Mesenchymal stem cell (in vitro differentiated cells and primary cell): Measurements from ENCODE around the gene HEG1.

Experiments
- DNase-seq: peaks from one replicate; pipeline ENCODE4 v3.0.0-alpha.2; 2013
- H2AFZ ChIP-seq: one replicate; pipeline ENCODE4 v1.6.1; 2013; ENCODE audit warnings: low read depth, mild to moderate bottlenecking, control low read depth, inconsistent platforms, low read length, moderate library complexity
- H2AK5ac ChIP-seq: 2 replicates; pipeline ENCODE4 v1.6.1; 2013; ENCODE audit warnings: low read length, moderate library complexity, mild to moderate bottlenecking, inconsistent platforms; ENCODE audit not compliant: severe bottlenecking
- H2BK120ac ChIP-seq: one replicate; pipeline ENCODE4 v1.6.1; 2013; ENCODE audit warnings: low read depth, mild to moderate bottlenecking, inconsistent platforms, low read length, moderate library complexity
- H2BK12ac ChIP-seq, 2 experiments: one replicate each; pipeline ENCODE4 v1.6.1; 2013; ENCODE audit warnings: inconsistent platforms in 2 of 2, low read length in 2 of 2, mild to moderate bottlenecking in 2 of 2, moderate library complexity in 2 of 2, control low read depth in 1 of 2
- H2BK15ac ChIP-seq: one replicate; pipeline ENCODE4 v1.6.1; 2013; ENCODE audit warnings: mild to moderate bottlenecking, low read depth, inconsistent platforms; ENCODE audit not compliant: poor library complexity, severe bottlenecking
- H2BK5ac ChIP-seq: 2 replicates; pipeline ENCODE4 v1.6.1; 2013; ENCODE audit warnings: low read depth, mild to moderate bottlenecking, low read length, control low read depth, inconsistent platforms; ENCODE audit not compliant: poor library complexity, severe bottlenecking
- H3K14ac ChIP-seq, 2 experiments: one replicate each; pipeline ENCODE4 v1.6.1; 2013; ENCODE audit warnings: inconsistent platforms in 2 of 2, low read length in 2 of 2, control low read depth in 1 of 2, mild to moderate bottlenecking in 1 of 2, moderate library complexity in 1 of 2
- H3K18ac ChIP-seq, 2 experiments: one replicate each; pipeline ENCODE4 v1.6.1; 2013; ENCODE audit warnings: inconsistent platforms in 2 of 2, low read length in 2 of 2, control low read depth in 1 of 2, low read depth in 1 of 2, mild to moderate bottlenecking in 1 of 2
- H3K23ac ChIP-seq, 2 experiments: one replicate each; pipeline ENCODE4 v1.6.1; 2013; ENCODE audit warnings: inconsistent platforms in 2 of 2, low read length in 2 of 2, mild to moderate bottlenecking in 2 of 2, moderate library complexity in 2 of 2, control low read depth in 1 of 2
- H3K27ac ChIP-seq: 2 replicates; pipeline ENCODE4 v1.5.1; 2013; ENCODE audit warnings: mild to moderate bottlenecking, moderate library complexity, low read length, control low read depth, inconsistent platforms; ENCODE audit not compliant: poor library complexity, severe bottlenecking
- H3K27me3 ChIP-seq, 2 experiments: 2 replicates each; pipeline versions ENCODE4 v1.6.1 to v1.7.0; 2013; ENCODE audit warnings: low read length in 2 of 2, mild to moderate bottlenecking in 2 of 2, moderate library complexity in 2 of 2, control low read depth in 1 of 2, inconsistent platforms in 1 of 2; ENCODE audit not compliant: control insufficient read depth in 1 of 2, insufficient read depth in 1 of 2
- H3K36me3 ChIP-seq, 2 experiments: 2 replicates each; pipeline versions ENCODE4 v1.6.1 to v1.7.0; 2013; ENCODE audit warnings: low read length in 2 of 2, control low read depth in 1 of 2, inconsistent platforms in 1 of 2, low read depth in 1 of 2, mild to moderate bottlenecking in 1 of 2; ENCODE audit not compliant: insufficient read depth in 2 of 2, control insufficient read depth in 1 of 2
- H3K4ac ChIP-seq, 2 experiments: one replicate each; pipeline ENCODE4 v1.6.1; 2013; ENCODE audit warnings: inconsistent platforms in 2 of 2, low read length in 2 of 2, mild to moderate bottlenecking in 2 of 2, moderate library complexity in 2 of 2, control low read depth in 1 of 2, low read depth in 1 of 2
- H3K4me1 ChIP-seq: 2 replicates; pipeline ENCODE4 v1.6.1; 2013; ENCODE audit warnings: low read depth, low read length, control low read depth; ENCODE audit not compliant: control insufficient read depth, insufficient read depth
- H3K4me2 ChIP-seq: 2 replicates; pipeline ENCODE4 v1.6.1; 2013; ENCODE audit warnings: low read length, mild to moderate bottlenecking, inconsistent platforms; ENCODE audit not compliant: poor library complexity, severe bottlenecking
- H3K4me3 ChIP-seq, 2 experiments: 2 replicates each; pipeline versions ENCODE4 v1.5.1 to v1.7.0; 2013; ENCODE audit warnings: low read length in 2 of 2, mild to moderate bottlenecking in 2 of 2, control low read depth in 1 of 2, low read depth in 1 of 2; ENCODE audit not compliant: insufficient read depth in 1 of 2
- H3K79me1 ChIP-seq: replicated peaks from 2 replicates; pipeline ENCODE4 v1.6.1; 2013; ENCODE audit warnings: mild to moderate bottlenecking, control low read depth, low read length, inconsistent platforms; ENCODE audit not compliant: poor library complexity, severe bottlenecking
- H3K9ac ChIP-seq: 2 replicates; pipeline ENCODE4 v1.7.0; 2013; ENCODE audit warnings: mild to moderate bottlenecking, low read length, moderate library complexity
- H3K9me3 ChIP-seq: 2 replicates; pipeline ENCODE4 v1.7.0; 2013; ENCODE audit warnings: mild to moderate bottlenecking, low read length; ENCODE audit not compliant: control insufficient read depth
- H4K8ac ChIP-seq: one replicate; pipeline ENCODE4 v1.6.1; 2013; ENCODE audit warnings: inconsistent platforms, mild to moderate bottlenecking, low read length, moderate library complexity
- H4K91ac ChIP-seq: one replicate; pipeline ENCODE4 v1.6.1; 2013; ENCODE audit warnings: mild to moderate bottlenecking, low read length, inconsistent platforms
- WGBS: methylation state at CpG from one replicate; pipeline ENCODE4 v1.1.7; 2013; ENCODE audit warnings: mixed read lengths; 5-methylcytosine and 5-hydroxymethylcytosine counted together

The HEG1 gene

DNA sequence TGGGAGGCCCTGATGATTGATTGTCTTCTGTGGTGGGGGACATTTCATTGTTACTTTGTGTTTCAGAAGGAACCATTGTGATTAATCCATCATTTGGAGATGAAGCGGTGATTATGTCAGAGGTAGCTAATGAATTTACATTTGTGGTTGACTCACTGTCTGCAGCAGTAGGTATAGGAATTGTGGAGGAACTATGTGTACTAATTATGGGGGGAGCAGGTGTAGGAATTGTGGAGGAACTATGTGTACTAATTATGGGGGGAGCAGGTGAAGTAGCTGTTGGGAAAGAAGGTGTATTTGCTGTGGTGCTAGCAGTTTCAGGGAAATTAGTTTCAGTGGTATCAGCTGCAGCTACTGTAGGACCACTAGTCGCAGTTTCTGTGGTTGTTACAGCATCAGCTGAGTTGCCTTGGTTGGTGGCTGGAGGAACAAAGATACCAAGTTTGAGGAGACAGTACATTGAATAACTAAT is 128.2 kb downstream of the HEG1 start:
- H3K18ac ChIP-seq, result no peak overlapping the region
- no peaks in the 10 kb centered on the region for H3K36me3 ChIP-seq
- no peak overlapping the region for H2BK12ac ChIP-seq
- H3K9ac ChIP-seq, result no peak overlapping the region
- H2BK120ac ChIP-seq, result no peak overlapping the region
- WGBS, result 98% methylated on average over 2 of the region's 2 CpGs
- no peak overlapping the region for H3K4me3 ChIP-seq
- no peaks in the 10 kb centered on the region for H3K79me1 ChIP-seq
- H3K14ac ChIP-seq, result no peak overlapping the region
- H4K91ac ChIP-seq, result no peak overlapping the region
- no peak for DNase-seq
- no peaks in the 10 kb centered on the region for H3K4me1 ChIP-seq
- no peak overlapping the region for H2AK5ac ChIP-seq
- no peak overlapping the region for H2BK5ac ChIP-seq
- H3K4me2 ChIP-seq, result no peak overlapping the region
- no peak overlapping the region for H2BK15ac ChIP-seq
- no peak overlapping the region for H3K4ac ChIP-seq
- H3K23ac ChIP-seq, result no peak overlapping the region
- H3K27ac ChIP-seq, result no peak overlapping the region
- no peak overlapping the region for H4K8ac ChIP-seq
- no peaks in the 10 kb centered on the region for H3K9me3 ChIP-seq
- peaks cover 0 to 5% of the 10 kb centered on the region in 2 experiments for H3K27me3 ChIP-seq
- H2AFZ ChIP-seq, result no peak overlapping the region

DNA sequence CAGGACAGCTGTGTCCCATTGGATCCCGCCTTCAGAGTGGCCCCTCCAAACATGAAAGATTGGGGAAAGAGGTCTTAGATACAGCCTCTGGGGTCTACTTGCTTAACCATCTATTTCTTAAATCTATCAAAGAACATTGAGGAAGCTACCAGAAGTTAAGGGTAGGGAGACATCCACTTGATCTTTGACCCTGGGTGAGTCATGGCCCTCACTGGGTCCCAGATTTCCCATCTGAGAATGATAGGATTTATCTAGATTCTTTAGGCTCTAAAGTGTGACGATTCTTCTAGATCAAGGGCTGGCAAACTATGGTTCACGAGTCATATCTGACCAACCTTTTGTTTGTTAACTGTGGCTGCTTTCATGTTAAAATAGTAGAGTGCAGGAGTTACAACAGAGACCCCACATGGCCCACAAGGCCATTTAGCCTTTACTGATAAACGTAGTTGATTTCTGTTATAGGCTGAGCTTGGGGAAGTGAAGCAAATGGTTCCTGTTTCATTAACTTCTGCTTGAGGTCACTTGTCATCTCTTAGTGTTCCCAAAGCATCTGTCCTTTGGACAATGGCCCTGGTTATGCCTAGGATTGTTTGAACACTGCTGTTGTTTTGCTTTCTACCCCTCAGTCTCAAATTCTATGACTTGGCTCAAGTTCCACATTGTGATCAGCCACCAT is 129.2 kb downstream of the HEG1 start:
- no peak overlapping the region for H3K9ac ChIP-seq
- no peak overlapping the region for H2BK120ac ChIP-seq
- no peak overlapping the region for H4K8ac ChIP-seq
- no peak overlapping the region for H4K91ac ChIP-seq
- H3K4me1 ChIP-seq, result no peaks in the 10 kb centered on the region
- no peak overlapping the region for H3K14ac ChIP-seq
- H2BK12ac ChIP-seq, result no peak overlapping the region
- H2AK5ac ChIP-seq, result no peak overlapping the region
- no peak overlapping the region for H3K18ac ChIP-seq
- no peak overlapping the region for H3K4me3 ChIP-seq
- H3K9me3 ChIP-seq, result no peaks in the 10 kb centered on the region
- peaks cover 0 to 3% of the 10 kb centered on the region in 2 experiments for H3K27me3 ChIP-seq
- H3K23ac ChIP-seq, result no peak overlapping the region
- H3K4ac ChIP-seq, result no peak overlapping the region
- no peaks in the 10 kb centered on the region for H3K36me3 ChIP-seq
- no peak overlapping the region for H2BK5ac ChIP-seq
- no peak for DNase-seq
- H2BK15ac ChIP-seq, result no peak overlapping the region
- H3K79me1 ChIP-seq, result no peaks in the 10 kb centered on the region
- no peak overlapping the region for H2AFZ ChIP-seq
- 76% methylated on average over 4 of the region's 4 CpGs for WGBS
- no peak overlapping the region for H3K4me2 ChIP-seq
- no peak overlapping the region for H3K27ac ChIP-seq

DNA sequence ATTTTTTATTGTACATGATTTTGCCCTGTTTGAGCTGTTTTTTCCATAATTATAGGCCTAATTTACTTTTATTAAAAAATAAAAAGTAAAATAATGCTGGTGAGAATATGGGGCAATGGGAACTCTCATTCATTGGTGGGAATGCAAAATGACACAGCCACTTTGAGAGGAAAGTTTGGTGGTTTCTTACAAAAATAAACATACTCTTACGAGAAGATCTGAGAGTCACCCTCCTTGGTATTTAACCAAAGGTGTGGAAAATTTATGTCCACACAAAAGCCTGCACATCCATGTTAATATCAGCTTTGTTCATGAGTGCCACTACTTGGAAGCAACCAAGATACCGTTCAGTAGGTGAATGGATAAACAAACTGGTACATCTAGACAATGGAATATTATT is 131.1 kb downstream of the HEG1 start:
- Histone ChIP-seq H2BK12ac (no peak overlapping the region), H4K8ac (no peak overlapping the region), H4K91ac (no peak overlapping the region), H2BK15ac (no peak overlapping the region), H3K27me3 (no peaks in the 10 kb centered on the region), H2AK5ac (no peak overlapping the region), H2BK5ac (no peak overlapping the region), H3K27ac (no peak overlapping the region), H3K14ac (no peak overlapping the region), H3K23ac (no peak overlapping the region), H2AFZ (no peak overlapping the region), H3K18ac (no peak overlapping the region), H3K4me3 (no peak overlapping the region), H3K9me3 (no peaks in the 10 kb centered on the region), H3K4me1 (no peaks in the 10 kb centered on the region), H3K4ac (no peak overlapping the region), H3K4me2 (no peak overlapping the region), H3K36me3 (no peaks in the 10 kb centered on the region), H3K9ac (no peak overlapping the region), H2BK120ac (no peak overlapping the region), H3K79me1 (no peaks in the 10 kb centered on the region)
- WGBS, result 100% methylated on average over 1 of the region's 2 CpGs
- no peak for DNase-seq

DNA sequence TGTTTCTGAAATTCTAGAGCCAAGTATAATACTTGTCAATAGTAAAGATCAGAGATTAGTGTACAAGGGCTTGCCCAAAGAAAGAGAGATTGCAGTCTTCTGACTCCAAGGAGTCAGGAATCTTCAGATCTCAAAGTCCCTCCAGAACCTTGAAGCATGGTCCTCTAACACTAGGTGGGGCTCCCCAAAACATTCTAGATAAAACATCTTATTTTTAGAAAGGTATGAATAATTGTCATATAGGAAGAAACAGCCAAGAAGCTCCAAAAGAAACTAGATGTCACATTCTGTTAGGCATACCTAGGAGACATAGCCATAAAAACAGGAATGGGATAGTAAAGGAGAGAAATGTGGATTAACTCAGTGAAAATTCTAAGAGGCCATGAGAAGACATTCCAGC is 132.0 kb downstream of the HEG1 start:
- no peaks in the 10 kb centered on the region for H3K9me3 ChIP-seq
- H4K91ac ChIP-seq, result no peak overlapping the region
- H3K23ac ChIP-seq, result no peak overlapping the region
- no peak overlapping the region for H3K18ac ChIP-seq
- no peaks in the 10 kb centered on the region for H3K36me3 ChIP-seq
- no peak overlapping the region for H2AK5ac ChIP-seq
- H3K4me2 ChIP-seq, result no peak overlapping the region
- no peak overlapping the region for H3K9ac ChIP-seq
- H3K14ac ChIP-seq, result no peak overlapping the region
- H2BK5ac ChIP-seq, result no peak overlapping the region
- no peak overlapping the region for H3K4me3 ChIP-seq
- no peaks in the 10 kb centered on the region for H3K79me1 ChIP-seq
- H2BK12ac ChIP-seq, result no peak overlapping the region
- no peak overlapping the region for H2BK120ac ChIP-seq
- H3K27me3 ChIP-seq, result no peaks in the 10 kb centered on the region
- no peak overlapping the region for H3K4ac ChIP-seq
- no peak for DNase-seq
- peaks cover 2% of the 10 kb centered on the region for H3K4me1 ChIP-seq
- no peak overlapping the region for H3K27ac ChIP-seq
- no peak overlapping the region for H2BK15ac ChIP-seq
- no peak overlapping the region for H4K8ac ChIP-seq
- H2AFZ ChIP-seq, result no peak overlapping the region
